ENCODE data around the gene TARDBP. TPM values are rescaled to one million over a fixed set of nuclear protein-coding genes. Genes with fewer than 3 reads are reported as not detected.
"Not testable (repeated sequence)": the region's sequence is repeated elsewhere in the genome, so short reads cannot be mapped to it uniquely, and the experiment has no call there.

TARDBP gene
- polyA plus RNA-seq, 1 donor: 200 TPM

- DNase-seq: no peak
- 100% methylated on average over 1 of the region's 17 CpGs for WGBS (ENCODE audit: insufficient coverage, low lambda C conversion rate)
Measured at GRCh38 chr1:11068600-11069473, 56.4 kb downstream of the TARDBP start.

GRCh38 chr1:11070876-11071275 is 58.4 kb downstream of the TARDBP start:
- no peaks in the 10 kb centered on the region for H3K9me3 ChIP-seq (ENCODE audit: control insufficient read depth, low read depth, low read length)
- H3K36me3 ChIP-seq (ENCODE audit: control insufficient read depth, insufficient read depth, low read length): peaks cover 83% of the 10 kb centered on the region
- H3K4me3 ChIP-seq (ENCODE audit: low read length): no peak overlapping the region
- no peaks in the 10 kb centered on the region for H3K4me1 ChIP-seq (ENCODE audit: control insufficient read depth, insufficient read depth, low read length)
- no peak overlapping the region for H3K27ac ChIP-seq (ENCODE audit: low read length)
- no CpG with 5 or more reads among the region's 11 CpGs for WGBS (ENCODE audit: insufficient coverage, low lambda C conversion rate)
- no peaks in the 10 kb centered on the region for H3K27me3 ChIP-seq (ENCODE audit: control insufficient read depth, insufficient read depth, low read length)
- DNase-seq: no peak

More at GRCh38 chr1:11068600-11069473, 56.4 kb downstream of the TARDBP start:
- H3K36me3 ChIP-seq (ENCODE audit: control insufficient read depth, insufficient read depth, low read length): peaks cover 78% of the 10 kb centered on the region
- no peaks in the 10 kb centered on the region for H3K9me3 ChIP-seq (ENCODE audit: control insufficient read depth, low read depth, low read length)
- H3K4me1 ChIP-seq (ENCODE audit: control insufficient read depth, insufficient read depth, low read length): no peaks in the 10 kb centered on the region
- no peaks in the 10 kb centered on the region for H3K27me3 ChIP-seq (ENCODE audit: control insufficient read depth, insufficient read depth, low read length)
- no peak overlapping the region for H3K27ac ChIP-seq (ENCODE audit: low read length)
- H3K4me3 ChIP-seq (ENCODE audit: low read length): no peak overlapping the region

GRCh38 chr1:11071463-11072215 is 59.2 kb downstream of the TARDBP start:
- Histone ChIP-seq H3K9me3 (ENCODE audit: control insufficient read depth, low read depth, low read length) (no peaks in the 10 kb centered on the region), H3K27ac (ENCODE audit: low read length) (no peak overlapping the region), H3K4me1 (ENCODE audit: control insufficient read depth, insufficient read depth, low read length) (no peaks in the 10 kb centered on the region), H3K36me3 (ENCODE audit: control insufficient read depth, insufficient read depth, low read length) (peaks cover 83% of the 10 kb centered on the region), H3K27me3 (ENCODE audit: control insufficient read depth, insufficient read depth, low read length) (no peaks in the 10 kb centered on the region), H3K4me3 (ENCODE audit: low read length) (no peak overlapping the region)
- no CpG with 5 or more reads among the region's 15 CpGs for WGBS (ENCODE audit: insufficient coverage, low lambda C conversion rate)
- DNase-seq: no peak

GRCh38 chr1:11072216-11072917 is 59.9 kb downstream of the TARDBP start:
- H3K9me3 ChIP-seq (ENCODE audit: control insufficient read depth, low read depth, low read length): no peaks in the 10 kb centered on the region
- H3K36me3 ChIP-seq (ENCODE audit: control insufficient read depth, insufficient read depth, low read length): peaks cover 88% of the 10 kb centered on the region
- no peaks in the 10 kb centered on the region for H3K27me3 ChIP-seq (ENCODE audit: control insufficient read depth, insufficient read depth, low read length)
- no CpG with 5 or more reads among the region's 13 CpGs for WGBS (ENCODE audit: insufficient coverage, low lambda C conversion rate)
- DNase-seq: no peak
- no peak overlapping the region for H3K4me3 ChIP-seq (ENCODE audit: low read length)
- H3K27ac ChIP-seq (ENCODE audit: low read length): no peak overlapping the region
- no peaks in the 10 kb centered on the region for H3K4me1 ChIP-seq (ENCODE audit: control insufficient read depth, insufficient read depth, low read length)

- not testable (repeated sequence) for H3K27ac ChIP-seq (ENCODE audit: low read length); H3K4me1 ChIP-seq (ENCODE audit: control insufficient read depth, insufficient read depth, low read length); DNase-seq; H3K27me3 ChIP-seq (ENCODE audit: control insufficient read depth, insufficient read depth, low read length); H3K9me3 ChIP-seq (ENCODE audit: control insufficient read depth, low read depth, low read length); H3K4me3 ChIP-seq (ENCODE audit: low read length)
- peaks cover 84% of the 10 kb centered on the region for H3K36me3 ChIP-seq (ENCODE audit: control insufficient read depth, insufficient read depth, low read length)
- 100% methylated on average over 1 of the region's 7 CpGs for WGBS (ENCODE audit: insufficient coverage, low lambda C conversion rate)
Measured at GRCh38 chr1:11073398-11073797, 60.9 kb downstream of the TARDBP start.

Other genes with a start within 250 kb of the TARDBP start
- 16.2 TPM for gene CASZ1, start 216.0 kb upstream of the TARDBP start, polyA plus RNA-seq
- gene MASP2, start 34.6 kb downstream of the TARDBP start, polyA plus RNA-seq: 5.8 TPM
- gene SRM, start 47.4 kb downstream of the TARDBP start, polyA plus RNA-seq: 38.2 TPM
- 66.6 TPM for gene EXOSC10, start 87.2 kb downstream of the TARDBP start, polyA plus RNA-seq
- 0.21 TPM for gene ANGPTL7, start 176.7 kb downstream of the TARDBP start, polyA plus RNA-seq
- 27.5 TPM for gene MTOR, start 249.9 kb downstream of the TARDBP start, polyA plus RNA-seq

Data from large intestine (tissue), 3 donors.